SK-N-SH treated with all-trans-retinoic acid at 6 μM for 48 hours (cell line): Measurements from ENCODE around the gene CHTF18.

Source experiments
- ATAC-seq: fragments of 200-7000 bp; cut with Tn5 transposase; 3 replicates; pipeline ENCODE4 v1.9.1; 2020; ENCODE audit warnings: mild to moderate bottlenecking, moderate library complexity
- ARNTL ChIP-seq: fragments of 450-650 bp; formaldehyde crosslinking; IDR thresholded peaks from 2 replicates; pipeline ENCODE4 v1.5.0; 2020; ENCODE audit warnings: low read depth, mild to moderate bottlenecking, moderate library complexity, borderline replicate concordance
- BACH2 ChIP-seq: fragments of 250-450 bp; sonication (Bioruptor Pico); IDR thresholded peaks from 2 replicates; pipeline ENCODE4 v1.9.0; 2021; ENCODE audit warnings: mild to moderate bottlenecking, borderline replicate concordance
- CREB5 ChIP-seq: fragments of 250-450 bp; sonication (Bioruptor Pico); IDR thresholded peaks from 2 replicates; pipeline ENCODE4 v1.5.1; 2020; ENCODE audit warnings: low read depth, mild to moderate bottlenecking, moderate library complexity
- CSDC2 ChIP-seq: fragments of 250-450 bp; sonication (Bioruptor Pico); IDR thresholded peaks from 2 replicates; pipeline ENCODE4 v1.5.0; 2020; ENCODE audit warnings: mild to moderate bottlenecking, moderate library complexity
- ESRRG ChIP-seq: fragments of 250-450 bp; sonication (Bioruptor Pico); IDR thresholded peaks from 2 replicates; pipeline ENCODE4 v1.6.1; 2021; ENCODE audit warnings: mild to moderate bottlenecking
- GLIS3 ChIP-seq: fragments of 250-450 bp; sonication (Bioruptor Pico); IDR thresholded peaks from 2 replicates; pipeline ENCODE4 v1.5.0; 2020; ENCODE audit warnings: mild to moderate bottlenecking, moderate library complexity
- OSR1 ChIP-seq: fragments of 250-450 bp; sonication (Bioruptor Pico); IDR thresholded peaks from 2 replicates; pipeline ENCODE4 v1.8.0; 2022; ENCODE audit warnings: moderate library complexity, mild to moderate bottlenecking, inconsistent platforms
- PATZ1 ChIP-seq: fragments of 250-450 bp; sonication (Bioruptor Pico); IDR thresholded peaks from 2 replicates; pipeline ENCODE4 v1.8.0; 2020; ENCODE audit warnings: mild to moderate bottlenecking, moderate library complexity, borderline replicate concordance
- SNAI2 ChIP-seq: fragments of 250-450 bp; sonication (Bioruptor Pico); IDR thresholded peaks from 2 replicates; pipeline ENCODE4 v1.5.0; 2020; ENCODE audit warnings: mild to moderate bottlenecking, moderate library complexity
- TCF4 ChIP-seq: fragments of 250-450 bp; sonication (Bioruptor Pico); IDR thresholded peaks from 2 replicates; pipeline ENCODE4 v1.8.0; 2021; ENCODE audit warnings: mild to moderate bottlenecking, moderate library complexity, borderline replicate concordance
- TSHZ2 ChIP-seq: fragments of 250-450 bp; sonication (Bioruptor Pico); IDR thresholded peaks from 2 replicates; pipeline ENCODE4 v1.5.0; 2020; ENCODE audit warnings: mild to moderate bottlenecking, moderate library complexity
- ZC3H10 ChIP-seq: fragments of 250-450 bp; sonication (Bioruptor Pico); IDR thresholded peaks from 2 replicates; pipeline ENCODE4 v1.5.1; 2021; ENCODE audit warnings: mild to moderate bottlenecking, moderate library complexity
- ZFP30 ChIP-seq: fragments of 450-650 bp; formaldehyde crosslinking; IDR thresholded peaks from 2 replicates; pipeline ENCODE4 v1.5.0; 2022; ENCODE audit warnings: mild to moderate bottlenecking, moderate library complexity
- ZNF565 ChIP-seq: fragments of 450-650 bp; formaldehyde crosslinking; conservative IDR thresholded peaks from 2 replicates; pipeline ENCODE4 v1.5.0; 2020; ENCODE audit warnings: low read depth, mild to moderate bottlenecking, moderate library complexity
- ZNF70 ChIP-seq: fragments of 450-650 bp; formaldehyde crosslinking; IDR thresholded peaks from 2 replicates; pipeline ENCODE4 v1.5.0; 2020; ENCODE audit warnings: mild to moderate bottlenecking, moderate library complexity
- ZNF8 ChIP-seq: fragments of 450-650 bp; formaldehyde crosslinking; IDR thresholded peaks from 2 replicates; pipeline ENCODE4 v1.5.0; 2020; ENCODE audit warnings: mild to moderate bottlenecking, moderate library complexity

Gene CHTF18

GRCh38 chr16:795580-796229 is 7.3 kb downstream of the CHTF18 start:
- TF ChIP-seq ARNTL (no peak), GLIS3 (CRISPR knock-in tag) (no peak), SNAI2 (CRISPR knock-in tag) (no peak), CREB5 (CRISPR knock-in tag) (no peak), BACH2 (no peak), ZNF8 (no peak), CSDC2 (CRISPR knock-in tag) (no peak), ZNF565 (CRISPR knock-in tag) (no peak), TSHZ2 (CRISPR knock-in tag) (no peak), PATZ1 (CRISPR knock-in tag) (no peak)
- no peak for ATAC-seq

GRCh38 chr16:796296-797119 is 8.1 kb downstream of the CHTF18 start:
- no peak for ATAC-seq
- no peak for TF ChIP-seq TSHZ2 (CRISPR knock-in tag)
- TF ChIP-seq OSR1 (CRISPR knock-in tag): no peak
- TF ChIP-seq ZNF70 (CRISPR knock-in tag): no peak
- no peak for TF ChIP-seq ZFP30
- TF ChIP-seq, all 23 proteins: peak for 0

GRCh38 chr16:797120-797420 is 8.7 kb downstream of the CHTF18 start:
- no peak for TF ChIP-seq ZFP30
- no peak for TF ChIP-seq SNAI2 (CRISPR knock-in tag)
- TF ChIP-seq ZNF8: no peak
- no peak for TF ChIP-seq CREB5 (CRISPR knock-in tag)
- no peak for ATAC-seq

- ATAC-seq: no peak
- no peak for TF ChIP-seq ARNTL
- TF ChIP-seq ESRRG (CRISPR knock-in tag): no peak
- no peak for TF ChIP-seq PATZ1 (CRISPR knock-in tag)
- no peak for TF ChIP-seq ZNF565 (CRISPR knock-in tag)
- no peak for TF ChIP-seq CREB5 (CRISPR knock-in tag)
- no peak for TF ChIP-seq TSHZ2 (CRISPR knock-in tag)
- no peak for TF ChIP-seq TCF4 (CRISPR knock-in tag)
- TF ChIP-seq ZC3H10 (CRISPR knock-in tag): no peak
These were observed 9.3 kb downstream of the CHTF18 start for GRCh38 chr16:797686-798085.
